GM15510 (cell line): ENCODE measurements around the gene SAT1.

Source experiments
- POLR2A ChIP-seq: IDR thresholded peaks from 3 replicates; pipeline ENCODE4 v1.6.1; 2011; ENCODE audit warnings: borderline replicate concordance; ENCODE audit not compliant: insufficient read length; ENCODE audit errors: extremely low read depth

The SAT1 gene

GRCh38 chrX:23816179-23816578 lies 33.2 kb downstream of the SAT1 start:
- TF ChIP-seq POLR2A: no peak

DNA sequence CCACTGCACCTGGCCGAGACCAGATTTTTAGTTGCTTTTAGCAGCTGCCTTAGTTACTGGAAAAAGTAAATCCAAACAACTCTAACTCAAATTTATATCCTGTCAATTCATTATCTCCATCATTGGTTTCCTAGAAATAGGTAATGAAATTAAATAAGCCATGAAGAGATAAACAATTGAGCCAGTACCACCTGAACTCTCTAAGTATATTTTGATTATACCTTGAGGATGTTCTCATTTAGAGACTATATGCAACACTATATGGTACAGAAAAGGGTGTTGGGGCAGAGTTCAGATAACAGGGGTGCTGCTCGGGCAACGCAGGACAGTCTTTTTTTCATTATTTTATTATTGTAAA lies 35.0 kb downstream of the SAT1 start:
- TF ChIP-seq POLR2A: no peak

GRCh38 chrX:23819385-23820234 lies 36.6 kb downstream of the SAT1 start:
- TF ChIP-seq POLR2A: no peak

DNA sequence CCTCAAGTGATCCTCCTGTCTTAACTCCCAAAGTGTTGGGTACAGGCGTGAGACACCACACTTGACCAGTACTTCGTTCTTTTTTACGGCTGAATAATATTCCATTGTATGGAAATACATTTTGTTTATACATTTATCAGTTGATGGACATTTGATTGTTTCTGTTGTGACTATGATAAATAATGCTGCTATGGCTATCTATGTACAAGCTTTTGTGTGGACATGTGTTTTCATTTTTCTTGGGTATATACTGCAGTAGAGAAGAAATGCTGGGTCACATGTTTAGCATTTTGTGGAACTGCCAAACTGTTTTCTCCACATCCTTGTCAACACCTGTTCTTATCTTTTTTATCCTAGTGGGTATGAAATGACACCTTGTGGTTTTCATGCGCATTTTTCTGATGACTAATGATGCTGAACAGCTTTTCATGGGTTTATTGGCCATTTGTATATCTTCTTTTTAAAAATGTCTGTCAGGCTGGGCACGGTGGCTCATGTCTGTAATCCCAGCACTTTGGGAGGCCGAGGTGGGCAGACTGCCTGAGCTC lies 37.3 kb downstream of the SAT1 start:
- no peak for TF ChIP-seq POLR2A

- no peak for TF ChIP-seq POLR2A
Measured at GRCh38 chrX:23821847-23822246, 38.9 kb downstream of the SAT1 start.

GRCh38 chrX:23822397-23822796 lies 39.4 kb downstream of the SAT1 start:
- no peak for TF ChIP-seq POLR2A

GRCh38 chrX:23822841-23823240 lies 39.9 kb downstream of the SAT1 start:
- no peak for TF ChIP-seq POLR2A

DNA sequence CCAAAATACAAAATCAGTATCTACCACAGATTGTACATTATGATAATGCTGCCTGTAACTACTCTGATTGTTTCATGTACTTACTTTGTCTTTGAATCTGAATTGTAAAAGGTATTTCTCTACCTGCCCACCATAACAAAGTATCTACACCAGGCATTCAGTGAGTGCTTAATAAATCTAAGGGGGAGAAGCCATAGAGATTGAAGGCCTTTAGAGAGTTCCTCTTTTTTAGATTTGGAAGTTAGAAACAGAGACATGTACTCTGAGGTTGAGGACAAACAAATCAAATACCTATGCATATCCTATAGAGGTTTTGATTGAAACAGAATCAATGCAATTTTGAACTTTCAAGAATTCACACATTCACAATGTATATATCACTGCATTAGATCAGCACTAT lies 42.7 kb downstream of the SAT1 start:
- no peak for TF ChIP-seq POLR2A

GRCh38 chrX:23826216-23826615 lies 43.2 kb downstream of the SAT1 start:
- no peak for TF ChIP-seq POLR2A

- TF ChIP-seq POLR2A: no peak
Measured at GRCh38 chrX:23826653-23827052, 43.7 kb downstream of the SAT1 start.

GRCh38 chrX:23828881-23829280 lies 45.9 kb downstream of the SAT1 start:
- no peak for TF ChIP-seq POLR2A

- no peak for TF ChIP-seq POLR2A
Measured at GRCh38 chrX:23832721-23833120, 49.7 kb downstream of the SAT1 start.
